Umbilical cord (tissue), 2 donors: Measurements from ENCODE around the gene GNAS. TPM values are rescaled to one million over a fixed set of nuclear protein-coding genes. Genes with fewer than 3 reads are reported as not detected.
"Not testable (repeated sequence)": the region's sequence is repeated elsewhere in the genome, so short reads cannot be mapped to it uniquely, and the experiment has no call there.

ENCODE experiments used
- DNase-seq: peaks from one replicate; pipeline ENCODE4 v3.0.0-alpha.2; 2015; ENCODE audit warnings: low spot score
- total RNA-seq: library from RNA; depleted of rRNA; stranded (reverse); fragments of >200 nt; gene quantifications from one replicate; pipeline ENCODE4 v1.2.3, GENCODE V29; 2014; ENCODE audit warnings: low replicate concordance; ENCODE audit not compliant: insufficient read depth

The GNAS gene
- 248 TPM for total RNA-seq

GRCh38 chr20:58852543-58853271 is at the start of gene GNAS:
Gene GNAS, plus strand, starts transcription at chr20:58852716.
- DNase-seq, result peak; percentile 66

DNA sequence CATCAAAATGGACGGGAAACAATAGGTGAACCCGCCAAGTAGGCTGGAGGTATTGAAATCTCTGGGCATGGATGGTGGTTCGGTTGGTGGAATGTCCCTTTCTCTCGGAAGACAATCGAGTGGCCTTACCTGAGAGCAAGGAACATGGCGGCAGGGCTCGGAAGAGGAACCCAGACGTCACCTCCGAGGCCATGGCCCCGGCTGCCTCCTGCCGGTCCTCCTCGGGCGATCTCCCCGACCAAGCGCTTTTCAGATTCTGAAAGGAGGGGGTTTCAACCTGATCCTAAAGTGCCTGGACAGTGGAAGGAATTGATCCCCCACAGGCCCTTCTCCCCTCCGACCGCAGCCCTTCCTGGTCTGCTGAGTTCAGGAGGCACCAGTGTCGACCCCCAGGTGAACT is 49.0 kb upstream of the GNAS start:
- DNase-seq, result no peak

GRCh38 chr20:58807801-58808200 is 44.7 kb upstream of the GNAS start:
- DNase-seq, result no peak

- no peak for DNase-seq
Observed at GRCh38 chr20:58808271-58809046, 44.1 kb upstream of the GNAS start.

GRCh38 chr20:58810116-58810878 is 42.2 kb upstream of the GNAS start:
- DNase-seq, result peak; percentile 12

DNA sequence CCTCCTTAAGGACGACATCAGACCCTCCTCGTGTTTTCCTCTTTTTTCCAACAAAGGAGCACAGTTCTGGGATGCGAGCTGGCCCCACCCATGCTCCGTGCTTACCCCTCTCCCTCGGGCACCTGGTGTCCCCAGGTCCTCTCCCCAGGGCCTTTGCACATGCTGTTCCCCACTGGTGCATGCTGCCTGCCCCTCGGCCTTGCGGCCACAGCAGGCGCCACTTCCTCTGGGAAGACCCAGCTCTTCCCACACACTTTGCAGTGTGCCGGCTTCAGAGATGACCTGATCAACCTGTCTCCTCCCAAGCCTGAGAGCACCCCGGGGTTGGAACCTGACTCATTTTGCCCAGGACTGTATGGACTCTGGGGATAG is 41.7 kb upstream of the GNAS start:
- DNase-seq, result no peak

DNA sequence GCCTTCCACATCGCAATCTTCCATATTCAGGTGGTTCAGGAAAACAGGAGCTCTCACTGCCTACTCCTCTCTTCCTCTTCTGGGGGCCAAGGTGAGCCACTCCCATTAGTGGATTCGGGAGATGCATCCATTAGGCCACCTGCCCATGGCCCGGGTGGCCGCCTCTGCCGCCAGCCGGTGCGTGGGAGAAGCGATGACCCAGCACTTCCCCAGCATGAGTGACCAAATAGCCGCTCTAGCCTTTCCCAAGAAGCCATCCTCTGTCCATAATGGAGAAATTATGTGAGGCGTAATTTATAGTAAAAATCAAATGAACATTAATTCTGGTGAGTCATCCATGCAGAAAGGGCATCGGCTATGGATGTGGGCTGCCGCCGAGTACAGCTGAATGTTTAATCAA is 41.2 kb upstream of the GNAS start:
- no peak for DNase-seq

- DNase-seq, result no peak
Observed at GRCh38 chr20:58813369-58813768, 39.1 kb upstream of the GNAS start.

DNA sequence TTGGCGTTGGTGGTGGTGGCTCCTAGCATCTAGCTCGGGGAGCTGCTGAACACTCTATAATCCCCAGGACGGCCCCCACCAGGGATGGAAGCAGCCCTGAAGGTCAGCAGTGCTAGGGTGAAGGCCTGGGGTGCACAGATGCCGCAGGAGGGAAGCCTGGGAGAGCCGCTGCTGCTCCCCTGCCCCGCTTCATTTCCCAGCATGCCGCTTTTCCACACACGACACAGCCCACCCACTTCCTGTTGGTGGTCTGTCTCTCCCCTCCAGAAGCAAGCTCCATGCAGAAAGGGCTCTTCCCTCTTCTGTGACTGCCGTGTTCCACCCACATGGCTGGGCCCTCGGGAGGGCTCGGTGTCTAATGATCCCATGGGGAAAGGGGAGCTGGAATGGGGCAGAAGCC is 37.1 kb upstream of the GNAS start:
- DNase-seq, result no peak

- DNase-seq, result no peak
Observed at GRCh38 chr20:58816051-58816450, 36.5 kb upstream of the GNAS start.

GRCh38 chr20:58816957-58817651 is 35.4 kb upstream of the GNAS start:
- no peak for DNase-seq

DNA sequence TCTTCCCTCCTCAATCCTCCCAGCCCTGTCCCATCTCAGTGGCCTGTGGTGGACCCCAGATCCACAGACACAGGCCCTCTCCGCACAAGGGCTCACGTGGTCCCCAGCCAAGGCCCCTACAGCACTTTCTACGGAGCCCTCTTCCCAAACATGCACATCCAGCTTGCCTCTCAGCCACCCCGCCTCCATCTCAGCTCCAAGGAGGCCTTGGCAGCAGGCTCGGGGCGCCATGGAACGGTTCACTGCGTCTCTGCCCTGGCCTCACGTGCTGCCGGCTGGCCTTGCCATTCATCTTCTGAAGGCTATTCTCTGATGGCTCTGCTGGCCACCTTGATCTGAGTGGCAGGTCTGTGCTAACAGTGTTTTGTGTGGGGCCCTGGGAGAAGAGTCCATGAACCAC is 34.8 kb upstream of the GNAS start:
- DNase-seq, result no peak

DNA sequence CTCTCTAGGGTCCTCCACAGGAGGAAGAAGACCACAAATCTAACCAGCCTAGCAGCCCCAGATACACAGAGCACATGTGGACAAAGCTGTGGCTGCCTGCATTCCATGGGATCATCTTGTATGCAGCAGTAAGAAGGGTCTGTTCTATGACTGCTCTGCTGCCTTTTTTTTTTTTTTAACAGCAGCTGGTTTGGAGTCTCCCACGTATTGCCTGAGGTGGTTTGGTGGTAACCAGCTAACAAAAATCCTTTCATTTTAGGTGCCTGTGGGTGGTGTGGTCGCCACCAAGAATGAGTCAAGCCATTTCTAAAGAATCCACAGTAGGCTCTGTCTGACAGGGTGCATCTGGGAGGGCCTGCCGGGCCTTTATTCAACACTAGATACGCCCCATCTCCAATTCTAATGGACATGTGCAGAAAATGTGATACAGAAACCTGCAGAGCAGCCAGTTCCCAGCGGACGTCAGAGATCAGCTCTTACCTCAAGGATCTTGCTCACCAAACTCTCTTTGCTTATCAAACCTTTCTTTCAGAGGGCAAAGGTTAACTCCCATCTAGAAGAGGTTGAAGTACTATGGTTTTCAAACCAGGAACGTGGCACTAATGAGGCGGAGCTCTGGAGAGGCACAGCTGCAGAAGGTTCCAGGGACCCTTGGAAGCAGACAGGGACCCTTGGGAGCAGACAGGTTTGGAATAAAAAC is 33.8 kb upstream of the GNAS start:
- peak; percentile 61 for DNase-seq

GRCh38 chr20:58819921-58820320 is 32.6 kb upstream of the GNAS start:
- DNase-seq, result no peak

GRCh38 chr20:58820515-58820914 is 32.0 kb upstream of the GNAS start:
- not testable (repeated sequence) for DNase-seq

GRCh38 chr20:58822149-58822548 is 30.4 kb upstream of the GNAS start:
- DNase-seq, result no peak

DNA sequence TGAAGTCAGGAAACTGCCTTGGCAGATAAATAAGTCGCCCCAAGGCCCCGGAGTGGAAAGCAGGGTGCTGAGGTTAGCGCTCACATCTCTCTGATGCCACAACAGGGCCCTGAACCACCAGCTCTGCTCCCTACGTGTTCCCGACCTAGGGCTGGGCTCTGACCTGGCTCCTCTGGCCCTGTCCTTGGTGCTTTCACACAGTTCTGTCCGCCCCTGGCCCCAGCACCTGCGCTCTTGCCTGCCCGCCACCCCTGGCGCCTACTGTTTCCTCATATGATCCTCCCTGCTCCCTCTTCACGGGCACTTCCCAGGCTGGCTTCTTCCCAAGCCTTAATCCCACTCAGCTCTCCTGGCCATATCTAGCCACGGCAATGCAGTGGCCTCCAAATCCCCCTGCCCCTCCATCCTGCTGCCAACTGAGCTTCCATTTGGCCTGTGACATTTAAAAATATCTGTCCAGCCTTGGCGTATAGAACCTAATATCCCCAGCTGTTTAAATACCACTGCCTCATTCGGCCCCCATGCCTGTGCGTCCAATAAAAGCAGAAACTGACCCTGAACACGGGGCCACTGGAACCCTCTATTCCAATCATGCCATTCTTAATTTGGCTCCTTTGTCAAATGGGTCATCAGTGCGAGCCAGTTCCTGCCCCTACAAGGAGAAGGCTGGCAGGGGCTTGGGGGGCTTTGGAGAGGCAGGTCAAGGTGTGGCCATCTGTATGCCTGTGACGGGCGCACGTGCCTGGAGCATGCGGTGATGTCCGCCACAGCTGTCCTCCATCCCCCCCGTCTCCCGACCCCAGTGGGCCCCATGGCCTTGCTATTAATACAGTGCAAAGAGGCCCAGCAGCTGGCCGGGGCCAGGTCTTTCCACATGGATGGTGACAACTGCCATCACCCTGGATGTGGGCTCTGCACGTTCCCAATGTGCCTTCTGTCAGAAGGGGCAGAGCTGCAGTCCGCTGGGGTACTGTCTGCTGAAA is 29.5 kb upstream of the GNAS start:
- no peak for DNase-seq

- DNase-seq, result no peak
Observed at GRCh38 chr20:58824843-58825242, 27.7 kb upstream of the GNAS start.

DNA sequence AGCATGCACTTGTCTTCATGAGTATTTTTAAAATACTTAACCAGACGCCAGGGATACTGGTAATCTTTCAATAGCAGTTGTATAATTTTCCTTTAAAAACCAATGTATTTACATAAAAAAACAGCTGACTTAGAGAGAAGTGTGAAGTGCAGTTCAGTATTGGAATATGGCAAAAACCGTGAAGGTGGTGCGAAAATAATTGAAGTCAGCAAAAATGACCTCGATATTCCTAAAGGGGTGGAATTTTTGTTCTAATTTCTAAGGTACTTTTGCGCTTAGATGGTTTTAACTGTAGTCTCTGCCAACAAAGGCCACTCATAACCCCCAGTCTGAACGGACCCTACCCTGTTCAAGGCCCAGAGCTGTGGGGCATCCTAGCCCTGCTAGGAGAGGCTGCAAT is 27.1 kb upstream of the GNAS start:
- DNase-seq, result no peak

DNA sequence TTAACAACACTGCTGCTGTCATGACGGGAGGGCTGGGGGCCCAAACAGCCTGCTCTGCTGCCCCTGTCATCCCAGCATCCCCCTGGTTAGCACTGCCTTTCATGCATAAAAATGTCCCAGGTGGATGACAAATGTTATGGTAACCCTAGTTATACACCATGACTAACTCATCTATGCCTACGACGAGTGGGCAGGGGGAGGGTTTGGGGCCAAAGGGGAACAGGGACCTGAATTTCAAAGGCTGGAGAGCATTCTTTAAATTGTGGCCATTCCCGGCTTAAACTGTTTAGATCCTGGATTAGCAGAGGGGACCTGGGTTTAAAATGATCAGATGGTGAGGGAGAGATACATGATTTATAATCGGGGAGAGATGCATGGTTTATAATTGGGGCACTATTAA is 26.2 kb upstream of the GNAS start:
- DNase-seq, result no peak
